Thymus (tissue), 11 donors: ENCODE data around the gene ADGRD2. TPM values are rescaled to one million over a fixed set of nuclear protein-coding genes. Genes with fewer than 3 reads are reported as not detected.
A peak's percentile ranks its signal among the peaks of the same experiment; 100 is the strongest.
"Not testable (repeated sequence)": the region's sequence is repeated elsewhere in the genome, so short reads cannot be mapped to it uniquely, and the experiment has no call there.

ENCODE experiments used
- DNase-seq, 9 donors: peaks; one replicate each; pipeline ENCODE4 v3.0.0-alpha.2; 2013; ENCODE audit warnings: low spot score in 9 of 9, low read depth in 6 of 9, missing footprints in 1 of 9
- H3K27ac ChIP-seq, 2 donors: one replicate each; pipeline ENCODE4 v1.5.1; 2013; ENCODE audit warnings: control low read depth in 1 of 2, low read depth in 1 of 2, low read length in 1 of 2, mild to moderate bottlenecking in 1 of 2, moderate library complexity in 1 of 2
- H3K27me3 ChIP-seq, 2 donors: one replicate each; pipeline ENCODE4 v1.5.1; 2013; ENCODE audit warnings: low read length in 1 of 2; ENCODE audit not compliant: control insufficient read depth in 2 of 2, insufficient read depth in 1 of 2
- H3K36me3 ChIP-seq, 2 donors: one replicate each; pipeline ENCODE4 v1.5.1; 2013; ENCODE audit warnings: low read length in 1 of 2, mild to moderate bottlenecking in 1 of 2, moderate library complexity in 1 of 2; ENCODE audit not compliant: control insufficient read depth in 2 of 2, insufficient read depth in 2 of 2
- H3K4me1 ChIP-seq, 2 donors: one replicate each; pipeline ENCODE4 v1.5.1; 2013; ENCODE audit warnings: low read length in 2 of 2; ENCODE audit not compliant: control insufficient read depth in 2 of 2, insufficient read depth in 2 of 2
- H3K4me3 ChIP-seq, 2 donors: one replicate each; pipeline ENCODE4 v1.5.1; 2013; ENCODE audit warnings: low read length in 2 of 2, control low read depth in 1 of 2, mild to moderate bottlenecking in 1 of 2
- H3K9me3 ChIP-seq, 2 donors: one replicate each; pipeline ENCODE4 v1.5.1; 2013; ENCODE audit warnings: low read length in 1 of 2, mild to moderate bottlenecking in 1 of 2; ENCODE audit not compliant: control insufficient read depth in 2 of 2, insufficient read depth in 1 of 2
- WGBS: extraction: QIAGEN DNeasy Blood & Tissue Kit; methylation state at CpG from one replicate; pipeline ENCODE4 v1.1.7; 2013; 5-methylcytosine and 5-hydroxymethylcytosine counted together
- polyA plus RNA-seq: library from polyadenylated mRNA; stranded (reverse); fragments of 200-250 nt; gene quantifications from one replicate; pipeline ENCODE4 v1.2.3, GENCODE V29; 2013
- total RNA-seq: library from RNA; stranded (reverse); fragments of 120-200 nt; gene quantifications from one replicate; pipeline ENCODE4 v1.2.4, GENCODE V29; 2013
- donor health status: healthy.

Gene ADGRD2
- total and polyA plus RNA-seq, 2 donors, result 0.09 to 0.50 TPM

DNA sequence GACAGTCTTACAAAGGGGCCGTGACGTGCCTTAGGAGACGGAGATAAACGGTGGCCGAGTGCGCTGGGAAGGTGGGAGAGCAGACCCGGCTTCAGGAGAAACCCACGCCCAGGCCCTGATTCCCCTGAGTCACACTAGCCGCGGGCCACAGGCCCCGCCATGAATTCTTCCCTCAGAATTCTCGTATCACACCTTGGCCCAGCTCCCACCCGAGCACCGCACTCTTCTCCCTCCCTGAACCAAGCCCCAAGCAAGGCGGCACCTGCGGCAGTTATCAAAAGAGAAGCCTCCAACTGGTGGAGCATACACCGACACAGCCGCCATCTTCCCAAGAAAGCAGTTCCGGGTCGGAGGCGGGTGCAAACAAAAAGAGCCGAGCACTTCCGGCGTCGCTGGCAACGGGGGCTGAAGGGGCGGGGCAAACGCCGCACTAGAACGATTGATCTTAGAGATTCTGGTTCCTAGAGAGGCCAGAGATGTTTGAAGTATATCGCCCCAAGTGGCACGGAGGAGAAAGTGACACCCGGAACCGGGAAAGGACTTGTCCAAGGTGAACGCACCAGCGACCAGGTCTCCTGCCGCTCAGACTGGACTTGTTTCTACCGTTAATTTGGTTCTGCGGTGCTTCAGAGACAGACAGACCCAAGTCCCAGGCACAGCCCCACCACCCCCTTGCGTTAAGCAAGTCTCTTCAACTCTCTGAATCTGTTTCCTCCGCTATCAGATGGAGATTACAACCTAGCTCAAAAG lies 35.0 kb upstream of the ADGRD2 start, which contains the start of gene PSMB7:
Gene PSMB7, minus strand, starts transcription at position 341 of the 750 bp plus-strand sequence. Its CDS starts 17 bp downstream, at position 324.
- Histone ChIP-seq H3K4me3 (peak within 1 kb of the TSS; percentile 83 to 91), H3K4me1 (peaks cover 7 to 11% of the 10 kb centered on the region in 2 donors), H3K27ac (peak within 1 kb of the TSS; percentile 73 to 76), H3K36me3 (peaks cover 14 to 37% of the 10 kb centered on the region in 2 donors), H3K9me3 (peaks cover 0 to 11% of the 10 kb centered on the region in 2 donors), H3K27me3 (no peaks in the 10 kb centered on the region)
- WGBS, result 6% methylated on average over 41 of the region's 41 CpGs
- DNase-seq, result peak; percentile 92 to 98 (median 96)

DNA sequence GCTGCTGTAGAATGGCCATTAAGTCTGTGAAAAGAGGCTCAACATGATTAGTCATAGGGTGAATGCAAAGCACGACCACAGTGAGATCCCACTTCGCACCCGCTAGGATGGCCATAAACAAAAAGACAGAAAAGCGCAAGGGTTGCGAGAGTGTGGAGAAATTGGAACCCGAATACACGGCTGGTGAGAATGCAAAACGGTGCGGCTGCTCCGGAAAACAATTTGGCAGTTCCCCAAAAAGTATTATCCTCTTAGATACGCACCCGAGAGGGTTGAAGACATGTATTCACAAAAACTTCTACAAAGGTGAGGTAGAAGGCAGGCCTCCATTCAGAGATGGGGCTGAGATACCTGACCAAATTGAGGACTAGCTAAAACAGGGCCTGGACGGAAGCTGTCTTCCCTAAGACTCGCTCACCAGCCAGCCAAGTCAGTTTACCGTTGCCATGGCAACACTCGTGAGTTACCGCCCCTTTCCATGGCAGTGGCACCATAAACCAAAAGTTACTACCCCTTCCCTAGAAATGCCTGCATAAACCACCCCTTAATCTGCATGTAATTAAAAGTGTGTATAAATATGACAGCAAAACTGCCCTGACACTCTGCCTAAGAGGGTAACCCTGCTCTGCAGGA lies 34.3 kb upstream of the ADGRD2 start:
- Histone ChIP-seq H3K4me1 (peaks cover 7 to 15% of the 10 kb centered on the region in 2 donors), H3K27ac (no peak overlapping the region), H3K27me3 (no peaks in the 10 kb centered on the region), H3K9me3 (peaks cover 0 to 11% of the 10 kb centered on the region in 2 donors), H3K4me3 (no peak overlapping the region), H3K36me3 (peaks cover 14 to 31% of the 10 kb centered on the region in 2 donors)
- no peak for DNase-seq
- 90% methylated on average over 17 of the region's 17 CpGs for WGBS

DNA sequence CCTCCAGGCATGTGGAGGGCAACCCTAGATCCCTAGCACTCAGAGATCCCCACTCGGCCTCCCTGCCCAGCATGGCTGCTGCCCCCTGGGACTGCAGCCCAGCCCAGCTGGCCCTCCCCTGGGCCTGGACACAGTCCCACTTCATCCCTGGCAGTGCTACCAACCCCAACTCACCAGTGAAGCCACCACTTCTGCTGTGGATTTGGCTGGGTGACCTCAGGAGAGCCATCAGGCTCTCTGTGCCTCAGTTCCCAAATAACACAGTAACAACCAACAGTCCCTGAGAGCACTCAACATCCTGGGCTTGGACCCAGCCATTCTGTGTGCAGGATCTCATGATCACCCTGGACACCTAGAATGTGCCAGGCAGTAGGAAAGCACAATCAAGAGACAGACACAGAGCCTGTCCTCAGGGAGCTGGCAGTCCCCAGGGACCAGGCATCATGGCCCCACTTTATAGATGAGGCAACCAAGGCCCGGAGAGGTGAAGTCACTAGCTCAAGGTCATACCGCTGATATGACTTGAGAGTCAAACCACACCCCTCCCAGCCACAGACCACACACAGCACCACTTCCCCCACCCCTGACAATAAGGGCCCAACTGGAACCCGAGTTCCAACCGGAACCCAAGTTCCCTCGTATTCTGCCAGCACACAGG lies 30.3 kb upstream of the ADGRD2 start:
- WGBS, result 73% methylated on average over 6 of the region's 6 CpGs
- no peak overlapping the region for H3K4me3 ChIP-seq
- peaks cover 0 to 11% of the 10 kb centered on the region in 2 donors for H3K9me3 ChIP-seq
- peaks cover 0 to 9% of the 10 kb centered on the region in 2 donors for H3K27me3 ChIP-seq
- H3K4me1 ChIP-seq, result peaks cover under 1 to 7% of the 10 kb centered on the region in 2 donors
- H3K27ac ChIP-seq, result no peak overlapping the region
- no peak for DNase-seq
- H3K36me3 ChIP-seq, result no peaks in the 10 kb centered on the region

DNA sequence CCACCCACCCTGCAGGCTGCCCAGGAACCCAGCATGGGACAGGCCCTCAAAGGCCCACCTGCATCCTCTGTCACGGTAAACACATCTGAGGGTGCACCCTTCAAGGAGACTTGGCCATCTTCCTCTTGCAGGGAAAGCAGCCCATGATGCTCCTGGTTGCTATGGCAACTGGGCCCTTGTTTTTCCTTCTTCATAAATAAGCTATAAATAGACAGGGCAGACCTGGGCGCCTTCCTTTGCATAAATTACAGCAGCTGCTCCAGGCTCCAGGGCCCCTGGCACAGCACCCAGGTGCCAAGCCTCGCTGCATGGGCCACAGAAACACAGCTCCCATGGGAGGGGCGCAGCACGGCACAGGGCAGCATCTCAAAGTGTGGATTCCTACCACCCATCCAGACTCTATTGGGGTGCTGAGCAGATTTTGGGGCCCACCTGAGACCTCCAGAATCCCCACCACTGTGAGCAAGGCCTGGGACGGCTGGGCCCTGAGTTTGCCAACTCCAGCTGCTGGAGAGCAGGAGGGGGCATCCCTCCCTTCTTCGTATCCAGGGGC lies 29.2 kb upstream of the ADGRD2 start:
- H3K4me3 ChIP-seq, result no peak overlapping the region
- peaks cover 0 to 9% of the 10 kb centered on the region in 2 donors for H3K27me3 ChIP-seq
- 69% methylated on average over 7 of the region's 7 CpGs for WGBS
- peaks cover 0 to 2% of the 10 kb centered on the region in 2 donors for H3K9me3 ChIP-seq
- DNase-seq, result peak in 3 of 9 donors; percentile 5 to 45 (median 18)
- H3K27ac ChIP-seq, result no peak overlapping the region
- H3K4me1 ChIP-seq, result peaks cover 0 to 7% of the 10 kb centered on the region in 2 donors
- H3K36me3 ChIP-seq, result no peaks in the 10 kb centered on the region

DNA sequence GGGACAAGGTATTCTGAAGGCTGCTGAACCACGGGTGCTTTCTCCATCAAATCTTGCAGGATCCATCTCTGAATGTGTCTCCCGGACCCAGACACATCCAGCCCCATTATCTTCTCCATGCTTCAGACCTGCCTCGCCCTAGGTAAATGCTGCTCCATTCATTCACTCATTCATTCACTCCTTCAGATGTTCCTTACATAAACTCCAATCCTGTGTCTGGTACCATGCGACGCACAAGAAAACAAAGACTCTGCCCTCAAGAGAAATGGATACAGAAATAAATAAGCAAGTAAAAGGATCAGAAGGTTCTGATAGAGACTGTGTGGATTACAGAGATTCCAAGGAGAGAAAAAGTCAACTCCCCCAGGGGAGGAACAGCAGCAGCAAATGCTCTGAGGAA lies 27.1 kb upstream of the ADGRD2 start:
- WGBS, result 97% methylated on average over 5 of the region's 5 CpGs
- no peak for DNase-seq

DNA sequence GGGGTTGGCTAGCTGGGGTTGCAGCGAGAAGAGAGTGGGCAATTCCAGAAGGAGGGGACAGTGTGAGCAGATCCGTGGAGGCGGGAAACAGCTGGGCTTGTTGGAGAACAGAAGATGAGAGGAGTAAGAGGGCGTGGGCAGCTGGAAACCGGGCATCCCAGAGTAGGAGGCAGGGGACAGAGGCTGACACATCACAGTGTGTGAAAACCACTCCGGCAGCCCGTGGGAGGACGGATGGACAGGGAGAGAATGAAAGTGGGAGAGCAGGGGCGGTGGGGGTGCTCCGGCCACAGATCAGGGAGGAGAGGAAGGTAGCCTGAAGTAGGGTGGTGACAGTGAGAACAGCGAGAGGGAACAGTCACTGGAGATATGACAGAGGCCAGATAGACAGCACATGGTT lies 26.7 kb upstream of the ADGRD2 start:
- no peak for DNase-seq

More for the DNA sequence above, 27.1 kb upstream of the ADGRD2 start:
- Histone ChIP-seq H3K27ac (no peak overlapping the region), H3K4me1 (peaks cover 0 to 7% of the 10 kb centered on the region in 2 donors), H3K9me3 (no peaks in the 10 kb centered on the region), H3K4me3 (no peak overlapping the region), H3K36me3 (no peaks in the 10 kb centered on the region), H3K27me3 (peaks cover 0 to 9% of the 10 kb centered on the region in 2 donors)

DNA sequence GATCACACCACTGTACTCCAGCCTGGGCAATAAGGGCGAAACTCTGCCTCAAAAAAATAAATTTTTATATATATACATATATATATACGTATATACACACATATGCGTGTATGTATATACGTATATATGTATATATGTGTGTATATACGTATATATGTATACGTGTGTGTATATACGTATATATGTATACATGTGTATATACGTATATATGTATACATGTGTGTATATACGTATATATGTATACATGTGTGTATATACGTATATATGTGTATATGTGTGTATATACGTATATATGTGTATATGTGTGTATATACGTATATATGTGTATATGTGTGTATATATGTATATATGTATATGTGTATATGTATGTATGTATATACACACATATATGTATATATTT lies 24.5 kb upstream of the ADGRD2 start:
- not testable (repeated sequence) for H3K9me3 ChIP-seq, H3K4me1 ChIP-seq, H3K4me3 ChIP-seq, DNase-seq, H3K36me3 ChIP-seq, H3K27ac ChIP-seq
- 79% methylated on average over 12 of the region's 12 CpGs for WGBS
- peaks cover 0 to 13% of the 10 kb centered on the region in 2 donors for H3K27me3 ChIP-seq

More for the DNA sequence above, 26.7 kb upstream of the ADGRD2 start:
- WGBS, result 83% methylated on average over 11 of the region's 11 CpGs
- Histone ChIP-seq H3K4me1 (peaks cover 0 to 7% of the 10 kb centered on the region in 2 donors), H3K4me3 (no peak overlapping the region), H3K27me3 (peaks cover 0 to 9% of the 10 kb centered on the region in 2 donors), H3K36me3 (no peaks in the 10 kb centered on the region), H3K9me3 (no peaks in the 10 kb centered on the region), H3K27ac (no peak overlapping the region)

DNA sequence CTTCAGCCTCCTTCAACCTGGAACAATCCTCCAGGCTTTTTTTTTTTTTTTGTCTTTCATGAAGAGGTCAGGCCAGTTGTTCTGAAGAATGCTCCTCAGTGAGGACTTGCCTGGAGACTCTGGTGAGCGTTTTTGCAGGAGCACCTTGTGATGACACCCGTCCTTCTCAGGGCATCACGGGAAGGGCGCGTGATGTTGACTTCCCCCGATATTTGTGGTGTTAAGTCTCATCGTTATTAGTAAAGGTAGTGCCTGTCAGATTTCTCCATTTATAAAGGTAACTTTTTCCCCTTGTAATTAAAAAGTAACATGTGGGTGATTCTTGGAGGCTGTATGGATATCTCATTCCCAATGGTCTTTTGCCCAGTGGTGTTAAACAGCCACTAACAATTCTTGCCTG lies 23.9 kb upstream of the ADGRD2 start:
- DNase-seq, result no peak

More for the DNA sequence above, 23.9 kb upstream of the ADGRD2 start:
- Histone ChIP-seq H3K4me1 (no peaks in the 10 kb centered on the region), H3K4me3 (no peak overlapping the region), H3K36me3 (no peaks in the 10 kb centered on the region), H3K27ac (no peak overlapping the region), H3K9me3 (no peaks in the 10 kb centered on the region), H3K27me3 (peaks cover 0 to 13% of the 10 kb centered on the region in 2 donors)
- 95% methylated on average over 7 of the region's 7 CpGs for WGBS
